Vagina (tissue), 2 donors: ENCODE measurements around the gene POLR2B.

ENCODE experiments used
- CTCF ChIP-seq, 3 experiments: fragments of 450-650 bp in 2 of 3; fragments of 200-600 bp in 1 of 3; sonication (generic) in 1 of 3; IDR thresholded peaks; one replicate each; pipeline ENCODE4 v1.5.1; 2017 to 2019; ENCODE audit warnings: antibody characterized with exemption in 3 of 3, mild to moderate bottlenecking in 2 of 3, moderate library complexity in 2 of 3
- POLR2A ChIP-seq, 2 donors: fragments of 450-650 bp; IDR thresholded peaks; one replicate each; pipeline ENCODE4 v1.6.1; 2017; ENCODE audit warnings: antibody characterized with exemption in 2 of 2, mild to moderate bottlenecking in 2 of 2, moderate library complexity in 2 of 2
- POLR2AphosphoS5 ChIP-seq, 2 donors: sonication (generic); formaldehyde crosslinking; IDR thresholded peaks; one replicate each; pipeline ENCODE4 v1.9.0; 2017; ENCODE audit warnings: antibody characterized with exemption in 2 of 2, mild to moderate bottlenecking in 2 of 2, low read depth in 1 of 2; ENCODE audit not compliant: insufficient read depth in 1 of 2

- TF ChIP-seq CTCF (IDR thresholded peaks at IDR 0.05) (no peak), POLR2A (IDR thresholded peaks at IDR 0.05) (no peak), POLR2AphosphoS5 (IDR thresholded peaks at IDR 0.05; ENCODE audit: insufficient read depth in 1 of 2, low read depth in 1 of 2) (no peak)
Observed at GRCh38 chr4:56940403-56940802, 38.3 kb upstream of the POLR2B start.
